SJCRH30 (cell line): ENCODE data around the gene RRP36. TPM values are rescaled to one million over a fixed set of nuclear protein-coding genes. Genes with fewer than 3 reads are reported as not detected.
A peak's percentile ranks its signal among the peaks of the same experiment; 100 is the strongest.

Source experiments
- DNase-seq, 2 experiments: peaks; one replicate each; pipeline ENCODE4 v3.0.0-alpha.2; 2015 to 2020
- H3K27ac ChIP-seq: fragments of 250-450 bp; sonication (Bioruptor Pico); 2 replicates; pipeline ENCODE4 v1.5.1; 2020; ENCODE audit warnings: mild to moderate bottlenecking, moderate library complexity
- H3K27me3 ChIP-seq: fragments of 250-450 bp; sonication (Bioruptor Pico); 2 replicates; pipeline ENCODE4 v1.5.1; 2020; ENCODE audit warnings: mild to moderate bottlenecking, moderate library complexity
- H3K36me3 ChIP-seq: fragments of 250-450 bp; sonication (Bioruptor Pico); 2 replicates; pipeline ENCODE4 v1.5.1; 2020; ENCODE audit warnings: mild to moderate bottlenecking, moderate library complexity
- H3K4me1 ChIP-seq: fragments of 250-450 bp; sonication (Bioruptor Pico); 2 replicates; pipeline ENCODE4 v1.5.1; 2020; ENCODE audit warnings: mild to moderate bottlenecking, moderate library complexity
- H3K4me3 ChIP-seq: fragments of 250-450 bp; sonication (Bioruptor Pico); 2 replicates; pipeline ENCODE4 v1.5.1; 2020; ENCODE audit warnings: mild to moderate bottlenecking, moderate library complexity
- H3K9me3 ChIP-seq: fragments of 250-450 bp; sonication (Bioruptor Pico); replicated peaks from 2 replicates; pipeline ENCODE4 v1.5.1; 2020; ENCODE audit warnings: mild to moderate bottlenecking, moderate library complexity
- total RNA-seq: library from RNA; depleted of rRNA; stranded (reverse); fragments of >200 nt; shearing (Covaris generic); gene quantifications from 2 replicates; pipeline ENCODE4 v1.2.3, GENCODE V29; 2014

RRP36 gene
- total RNA-seq, 1 experiment from 2014 or later: 95.4 TPM

GRCh38 chr6:43059168-43060033 is 38.0 kb downstream of the RRP36 start, which contains the start of the genes KLC4 and MRPL2:
Gene KLC4 (plus strand): TSS chr6:43059631. CDS start chr6:43061336, 1,705 bp downstream.
Gene MRPL2 (minus strand): TSS chr6:43059434. CDS start chr6:43059381, 53 bp downstream.
- peak; percentile 98 to 99 for DNase-seq
- Histone ChIP-seq H3K27ac (peak within 1 kb of the TSS; percentile 61), H3K36me3 (no peaks in the 10 kb centered on the region; the same call in 1 of the 2 replicates), H3K4me1 (peaks cover 5% of the 10 kb centered on the region), H3K27me3 (no peaks in the 10 kb centered on the region), H3K4me3 (peak within 1 kb of the TSS; percentile 84), H3K9me3 (no peaks in the 10 kb centered on the region)

DNA sequence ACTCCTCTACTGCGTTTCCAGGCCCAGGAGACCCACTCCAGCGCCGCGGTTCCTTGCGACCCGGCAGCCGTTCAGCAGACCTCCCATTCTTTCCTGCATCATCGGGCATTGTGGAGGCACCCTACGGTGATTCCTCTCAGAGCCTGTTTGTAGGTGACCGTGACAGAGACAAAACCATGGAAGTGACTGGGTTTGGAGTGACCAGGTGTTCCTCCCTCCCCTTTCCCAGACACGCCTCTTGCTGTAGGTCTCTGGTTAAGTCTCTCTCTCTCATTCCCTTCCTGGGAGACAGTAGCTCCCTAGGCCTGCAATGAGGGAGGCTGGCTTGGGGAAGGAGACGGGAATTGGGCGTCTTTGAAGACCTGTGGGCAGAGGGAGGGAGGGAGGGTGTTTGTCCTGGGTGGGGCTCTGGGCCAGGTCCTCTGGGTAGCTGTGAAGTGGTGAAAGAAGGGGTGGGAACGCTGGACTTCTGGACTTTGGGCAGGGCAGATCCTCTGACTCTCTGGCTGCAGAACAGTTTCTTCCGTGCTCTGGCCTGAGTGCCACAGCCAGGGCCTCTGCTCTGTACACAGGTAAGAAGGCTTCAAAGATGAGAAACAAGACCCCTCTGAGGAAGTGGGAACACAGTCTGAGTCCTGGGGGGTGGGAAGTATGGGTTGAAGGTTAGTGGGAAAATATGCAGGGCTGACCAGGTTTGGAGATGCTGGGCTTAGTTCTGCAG is 38.8 kb downstream of the RRP36 start:
- no peaks in the 10 kb centered on the region for H3K27me3 ChIP-seq
- peaks cover 5% of the 10 kb centered on the region for H3K4me1 ChIP-seq
- peak overlapping the region; percentile 61 for H3K27ac ChIP-seq
- no peak for DNase-seq
- no peaks in the 10 kb centered on the region for H3K36me3 ChIP-seq
- no peaks in the 10 kb centered on the region for H3K9me3 ChIP-seq
- peak overlapping the region; percentile 84 for H3K4me3 ChIP-seq

- Histone ChIP-seq H3K27me3 (no peaks in the 10 kb centered on the region), H3K36me3 (no peaks in the 10 kb centered on the region), H3K27ac (no peak overlapping the region), H3K4me1 (peaks cover 5% of the 10 kb centered on the region), H3K4me3 (no peak overlapping the region), H3K9me3 (no peaks in the 10 kb centered on the region)
- no peak for DNase-seq
Measured at GRCh38 chr6:43060755-43061633, 39.6 kb downstream of the RRP36 start.

GRCh38 chr6:43061861-43062260 is 40.4 kb downstream of the RRP36 start:
- no peak for DNase-seq
- no peaks in the 10 kb centered on the region for H3K36me3 ChIP-seq
- no peak overlapping the region for H3K4me3 ChIP-seq
- peaks cover 5% of the 10 kb centered on the region for H3K4me1 ChIP-seq
- no peak overlapping the region for H3K27ac ChIP-seq
- no peaks in the 10 kb centered on the region for H3K9me3 ChIP-seq
- no peaks in the 10 kb centered on the region for H3K27me3 ChIP-seq

DNA sequence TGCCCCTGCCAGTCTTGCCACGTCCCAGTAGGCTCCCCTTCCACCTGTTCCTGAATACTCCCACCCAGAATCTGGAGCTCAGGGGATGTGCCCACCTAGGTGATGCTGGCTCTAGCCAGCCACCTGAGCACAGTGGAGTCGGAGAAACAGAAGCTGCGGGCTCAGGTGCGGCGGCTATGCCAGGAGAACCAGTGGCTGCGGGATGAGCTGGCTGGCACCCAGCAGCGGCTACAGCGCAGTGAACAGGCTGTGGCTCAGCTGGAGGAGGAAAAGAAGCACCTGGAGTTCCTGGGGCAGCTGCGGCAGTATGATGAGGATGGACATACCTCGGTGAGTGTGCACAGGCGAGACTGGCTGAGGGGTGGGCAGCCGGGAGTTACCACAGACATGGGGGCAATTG is 41.4 kb downstream of the RRP36 start:
- no peaks in the 10 kb centered on the region for H3K27me3 ChIP-seq
- H3K36me3 ChIP-seq: no peaks in the 10 kb centered on the region
- no peaks in the 10 kb centered on the region for H3K9me3 ChIP-seq
- DNase-seq: no peak
- no peak overlapping the region for H3K4me3 ChIP-seq
- H3K27ac ChIP-seq: no peak overlapping the region
- peaks cover 5% of the 10 kb centered on the region for H3K4me1 ChIP-seq

- Histone ChIP-seq H3K36me3 (no peaks in the 10 kb centered on the region), H3K27me3 (no peaks in the 10 kb centered on the region), H3K9me3 (no peaks in the 10 kb centered on the region), H3K4me3 (no peak overlapping the region), H3K4me1 (no peaks in the 10 kb centered on the region), H3K27ac (no peak overlapping the region)
- DNase-seq: peak; percentile 37 to 72
Measured at GRCh38 chr6:43070028-43070632, 48.7 kb downstream of the RRP36 start.

DNA sequence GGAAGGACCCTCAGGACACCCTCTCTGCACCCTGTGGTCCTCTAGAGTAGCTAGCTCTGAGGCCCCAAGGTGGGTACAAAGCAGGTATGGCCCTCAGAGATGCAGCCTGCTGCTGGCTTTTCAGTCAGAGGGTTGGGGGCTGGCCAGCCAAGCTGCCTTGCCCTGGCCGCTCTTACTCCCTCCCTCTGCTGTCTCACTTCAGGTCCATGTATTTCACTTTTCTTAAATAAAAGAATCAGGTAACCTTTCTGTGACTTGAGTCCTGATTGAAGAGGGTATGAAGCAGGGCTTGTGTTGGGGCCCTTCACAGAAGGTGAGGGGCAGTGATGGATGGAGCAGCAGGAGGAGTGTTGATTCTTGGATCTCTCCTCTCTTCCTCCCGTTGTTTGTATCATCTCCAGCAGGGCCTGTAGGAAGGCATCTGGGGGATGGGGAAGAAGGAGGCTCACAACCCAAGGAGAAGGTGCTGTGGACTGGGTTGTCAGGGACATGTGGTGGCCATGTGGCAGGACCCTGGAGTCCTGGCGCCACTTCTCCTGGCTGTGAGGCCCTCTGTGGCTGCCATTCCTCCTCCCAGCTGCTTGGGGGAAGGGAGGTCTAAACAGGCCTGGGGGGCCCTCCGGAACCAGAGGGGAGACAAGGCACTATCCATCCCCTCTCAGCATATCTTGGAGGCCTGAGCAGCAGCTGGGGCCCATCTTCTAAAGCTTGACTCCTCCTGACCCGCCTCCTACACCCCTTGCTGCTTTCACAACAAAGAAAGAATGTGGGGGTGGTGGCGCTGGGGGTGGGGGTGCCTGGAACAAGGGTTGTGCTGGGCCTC is 53.6 kb downstream of the RRP36 start:
- H3K4me1 ChIP-seq: peaks cover 5% of the 10 kb centered on the region; the same call in 1 of the 2 replicates
- peak in 1 of 2 experiments; percentile 18 for DNase-seq
- H3K27ac ChIP-seq: no peak overlapping the region

DNA sequence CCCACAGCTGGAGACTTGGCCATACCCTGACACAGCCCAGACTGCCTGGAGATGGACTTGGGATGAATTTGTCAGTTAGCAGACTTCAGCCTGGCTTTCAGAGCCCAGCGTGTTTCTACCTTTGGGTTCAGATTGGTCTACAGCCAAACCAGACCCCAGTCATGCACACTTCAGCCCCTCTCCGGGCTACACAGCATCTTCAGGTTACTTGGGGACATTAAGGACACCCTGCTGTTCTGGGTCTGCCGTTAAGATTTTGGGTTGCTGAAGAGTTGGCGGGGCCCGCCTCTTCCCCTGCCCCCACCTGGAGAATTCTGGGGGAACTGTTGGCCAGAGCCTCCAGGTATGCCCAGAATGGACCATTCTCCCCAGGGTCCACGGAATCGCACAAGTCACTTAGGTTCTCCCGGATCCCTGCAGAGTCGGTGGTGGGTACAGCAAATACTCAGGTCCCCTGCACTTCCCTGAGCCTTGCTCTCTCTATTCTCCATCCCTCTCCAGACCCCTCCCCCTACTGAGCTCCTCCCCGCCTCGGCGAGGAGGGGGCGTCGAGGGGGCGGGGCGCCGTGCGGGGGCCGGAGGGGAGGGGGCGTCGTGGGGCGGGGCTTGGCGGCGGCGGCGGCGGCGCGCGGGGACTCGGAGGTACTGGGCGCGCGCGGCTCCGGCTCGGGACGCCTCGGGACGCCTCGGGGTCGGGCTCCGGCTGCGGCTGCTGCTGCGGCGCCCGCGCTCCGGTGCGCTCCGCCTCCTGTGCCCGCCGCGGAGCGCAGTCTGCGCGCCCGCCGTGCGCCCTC is 54.4 kb downstream of the RRP36 start, which contains the start of gene PTK7:
Gene PTK7, plus strand, starts transcription at position 645 of the 794 bp plus-strand sequence. CDS start 175 bp downstream, outside the sequence.
- H3K36me3 ChIP-seq: no peaks in the 10 kb centered on the region
- peak within 1 kb of the TSS; percentile 90 for H3K4me3 ChIP-seq
- H3K27ac ChIP-seq: peak within 1 kb of the TSS; percentile 55
- no peaks in the 10 kb centered on the region for H3K9me3 ChIP-seq
- no peaks in the 10 kb centered on the region for H3K27me3 ChIP-seq
- H3K4me1 ChIP-seq: peaks cover 5% of the 10 kb centered on the region; the same call in 1 of the 2 replicates
- DNase-seq: peak; percentile 80

More for the DNA sequence above, 53.6 kb downstream of the RRP36 start:
- Histone ChIP-seq H3K4me3 (no peak overlapping the region; the same call in 1 of the 2 replicates), H3K9me3 (no peaks in the 10 kb centered on the region), H3K27me3 (no peaks in the 10 kb centered on the region), H3K36me3 (no peaks in the 10 kb centered on the region)

DNA sequence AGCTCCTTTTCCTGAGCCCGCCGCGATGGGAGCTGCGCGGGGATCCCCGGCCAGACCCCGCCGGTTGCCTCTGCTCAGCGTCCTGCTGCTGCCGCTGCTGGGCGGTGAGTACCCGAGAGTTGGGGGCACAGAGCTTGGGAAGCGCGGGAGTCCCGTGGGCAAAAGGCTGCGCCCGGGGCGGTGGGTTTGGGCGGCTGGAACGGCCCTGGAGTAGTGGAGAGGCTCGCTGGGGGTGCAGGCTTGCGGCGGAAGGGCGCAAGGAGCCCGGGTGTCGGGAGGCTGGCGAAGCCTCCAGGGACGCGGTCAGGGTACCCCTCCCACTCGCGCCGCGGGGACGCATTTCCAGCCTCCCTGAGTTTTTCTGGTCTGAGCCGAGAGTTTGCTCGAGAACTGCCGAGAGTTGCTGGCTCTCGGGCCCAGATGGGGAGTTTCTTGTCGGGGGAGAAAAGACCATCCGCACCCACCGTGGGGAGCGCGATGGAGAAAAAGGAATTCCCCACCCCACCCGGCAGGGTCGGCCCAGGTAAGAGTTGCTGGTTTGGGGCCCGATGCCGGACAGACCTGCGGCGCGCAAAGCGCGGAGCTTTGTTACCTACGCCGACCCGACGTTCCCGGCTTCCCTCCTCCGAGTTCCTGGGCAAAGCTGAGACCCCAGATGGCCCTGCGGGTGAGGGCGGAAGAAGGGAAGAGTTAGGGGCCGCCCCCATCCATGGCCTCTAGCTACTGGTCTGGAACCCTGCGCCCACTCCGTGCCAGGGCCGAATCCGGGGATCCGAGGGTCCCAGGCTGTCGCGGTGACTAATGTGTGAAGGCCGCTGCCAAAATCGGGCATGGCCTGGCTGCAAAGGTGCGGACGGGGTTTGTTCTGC is 55.3 kb downstream of the RRP36 start:
- Histone ChIP-seq H3K27me3 (no peaks in the 10 kb centered on the region), H3K9me3 (no peaks in the 10 kb centered on the region), H3K4me1 (peaks cover 5% of the 10 kb centered on the region; the same call in 1 of the 2 replicates), H3K4me3 (peak overlapping the region; percentile 90), H3K27ac (peak overlapping the region; percentile 55), H3K36me3 (no peaks in the 10 kb centered on the region)
- peak; percentile 63 to 67 for DNase-seq

- Histone ChIP-seq H3K36me3 (no peaks in the 10 kb centered on the region), H3K4me1 (peaks cover 5% of the 10 kb centered on the region; the same call in 1 of the 2 replicates), H3K9me3 (no peaks in the 10 kb centered on the region), H3K4me3 (peak overlapping the region; percentile 90), H3K27ac (no peak overlapping the region), H3K27me3 (no peaks in the 10 kb centered on the region)
- no peak for DNase-seq
Measured at GRCh38 chr6:43077333-43077809, 55.9 kb downstream of the RRP36 start.

- Histone ChIP-seq H3K27me3 (no peaks in the 10 kb centered on the region), H3K4me3 (no peak overlapping the region), H3K9me3 (no peaks in the 10 kb centered on the region), H3K27ac (no peak overlapping the region), H3K4me1 (peaks cover 5% of the 10 kb centered on the region; the same call in 1 of the 2 replicates), H3K36me3 (no peaks in the 10 kb centered on the region)
- no peak for DNase-seq
Measured at GRCh38 chr6:43077981-43078511, 56.6 kb downstream of the RRP36 start.
